SK-MEL-5 (cell line): ENCODE data around the gene DGCR8. TPM values are rescaled to one million over a fixed set of nuclear protein-coding genes. Genes with fewer than 3 reads are reported as not detected.

Experiments
- DNase-seq: peaks from one replicate; pipeline ENCODE4 v3.0.0-alpha.2; 2016; ENCODE audit warnings: low read depth, low spot score
- in situ Hi-C: cut with HindIII; loops from 2 replicates; pipeline ENCODE4 v1.10.0; 2016; ENCODE audit warnings: low sequenced_read_pairs, high pct_unique_total_duplicates, low pct_unique_long_range_greater_than_20kb
- total RNA-seq: library from RNA; depleted of rRNA; stranded (reverse); fragments of >200 nt; shearing (Covaris generic); gene quantifications from 2 replicates; pipeline ENCODE4 v1.2.3, GENCODE V29; 2014

Gene DGCR8
- total RNA-seq, 1 experiment from 2014 or later = 12.4 TPM

DNA sequence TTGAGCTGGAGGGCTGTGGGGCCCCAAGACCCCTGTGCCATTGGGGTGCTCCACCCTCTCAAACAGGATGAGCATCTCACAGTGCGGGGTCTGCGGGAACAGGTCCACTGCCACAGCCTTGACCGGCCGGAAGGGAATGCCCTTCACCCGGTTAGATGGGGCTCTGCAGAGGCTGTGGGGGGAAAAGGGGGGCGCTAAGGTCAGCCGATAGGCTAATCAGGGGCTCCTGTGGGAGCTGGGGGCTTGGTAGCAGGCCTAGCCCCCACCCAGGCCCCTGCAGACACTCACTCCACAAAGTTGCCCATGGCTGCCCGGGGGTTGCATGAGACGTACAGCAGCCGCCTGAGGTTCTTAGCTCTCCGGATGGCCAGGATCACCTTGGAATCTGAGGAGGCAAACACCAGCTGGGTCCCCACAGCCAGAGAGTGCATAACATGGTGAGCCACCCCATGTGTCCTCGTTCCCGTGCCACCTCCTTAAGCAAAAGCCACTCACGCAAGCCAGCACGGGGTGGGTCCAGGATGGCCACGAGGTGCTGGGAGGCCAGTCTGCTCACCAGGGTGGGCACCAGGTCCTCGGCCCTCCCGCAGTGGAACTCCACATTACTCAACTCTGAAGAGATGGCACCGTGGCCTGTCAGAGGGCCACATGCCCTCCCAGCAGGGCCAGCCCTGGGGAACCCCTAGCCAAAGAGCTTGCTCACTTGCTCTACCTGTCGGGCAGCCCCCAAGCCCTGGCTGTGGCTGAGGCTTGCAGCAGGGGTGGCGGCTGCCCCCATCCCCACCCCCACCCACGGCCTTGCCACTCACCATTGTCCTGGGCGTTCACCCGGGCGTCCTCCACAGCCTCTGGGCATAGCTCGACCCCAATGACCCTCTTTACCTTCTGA, 32.8 kb downstream of the DGCR8 start:
- DNase-seq = no peak
- in situ Hi-C loops = no loop called here

DNA sequence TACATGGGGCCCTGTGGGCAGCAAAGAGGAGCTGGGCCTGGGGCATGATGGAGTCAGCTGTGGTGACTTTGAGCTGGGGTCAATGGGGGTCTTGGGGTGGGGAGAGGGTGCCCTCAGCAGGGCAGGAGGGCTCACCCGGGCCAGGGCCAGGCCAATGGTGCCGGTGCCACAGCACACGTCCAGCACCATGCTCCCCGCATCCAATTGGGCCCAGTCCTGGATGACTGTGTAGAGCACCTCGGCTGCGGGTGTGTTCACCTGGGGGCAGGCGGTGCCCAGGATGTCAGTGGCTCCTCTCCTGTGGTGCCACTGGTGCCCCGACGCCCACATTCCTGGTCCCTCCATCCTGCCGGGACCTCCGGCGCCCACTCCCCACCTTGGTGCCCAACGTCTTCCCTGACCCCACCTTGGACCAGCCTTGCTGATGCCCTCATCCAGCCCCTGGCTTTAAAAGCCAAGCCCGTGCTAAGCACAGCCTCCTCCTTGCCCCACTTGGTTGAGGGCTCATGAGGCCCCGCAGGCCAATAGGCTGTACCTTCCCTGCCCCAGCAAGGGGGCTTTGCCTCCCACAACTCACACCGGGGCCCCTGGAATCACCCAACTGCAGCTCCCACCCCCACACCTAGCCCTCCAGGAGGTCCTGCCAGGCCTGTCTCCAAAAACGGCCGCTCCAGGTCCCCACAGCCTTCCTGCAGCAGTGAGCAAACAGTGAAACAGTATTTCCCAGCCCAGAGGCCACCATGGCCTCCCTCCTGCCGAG, 33.7 kb downstream of the DGCR8 start:
- DNase-seq = no peak
- in situ Hi-C loops = no loop called here

DNA sequence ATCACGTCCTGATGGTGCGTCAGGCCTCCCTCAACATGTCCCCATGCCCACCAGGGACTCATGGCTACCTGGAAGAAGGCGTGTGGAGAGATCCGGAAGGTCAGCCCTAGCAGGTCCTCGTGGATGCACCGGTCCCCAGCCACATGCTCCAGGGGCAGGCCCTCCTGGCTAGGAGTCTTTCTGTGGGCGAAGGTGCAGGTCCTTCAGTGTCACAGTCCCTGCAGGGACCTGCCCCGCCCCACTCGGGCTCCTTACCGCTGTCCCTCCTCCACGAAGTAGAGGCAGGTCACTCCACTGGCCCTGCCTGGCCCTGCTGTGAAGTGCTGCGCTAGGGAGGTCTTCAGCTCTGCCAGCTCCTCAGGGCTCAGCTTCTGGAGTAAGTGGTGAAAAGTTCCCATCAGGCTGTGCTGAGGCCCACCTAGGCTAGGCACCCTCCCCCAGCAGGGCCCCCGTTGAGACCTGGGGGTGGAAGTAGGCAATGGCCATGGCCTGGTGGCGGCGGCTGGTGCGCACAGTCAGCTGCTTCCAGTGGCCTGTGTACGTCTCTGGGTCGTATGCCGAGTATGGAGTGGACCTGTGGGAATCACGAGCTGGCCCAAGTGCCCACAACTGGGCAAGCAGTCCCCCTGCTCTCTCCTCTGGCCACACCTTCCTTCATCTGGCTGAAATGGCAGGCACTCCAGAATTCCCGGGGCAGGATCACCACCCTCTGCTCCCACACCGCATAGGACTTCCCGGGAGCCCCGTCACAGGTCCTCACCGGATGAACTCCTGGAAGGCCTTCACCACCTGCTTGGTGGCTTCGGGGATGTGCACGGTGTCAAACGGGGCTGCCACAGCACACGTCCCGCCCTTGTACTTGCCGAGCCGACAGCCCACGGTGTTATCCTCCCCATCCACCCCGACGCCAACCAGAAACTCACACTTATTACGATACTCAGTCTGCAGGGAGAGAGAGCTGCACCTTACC, 34.8 kb downstream of the DGCR8 start:
- in situ Hi-C loops = no loop called here
- DNase-seq = no peak

DNA sequence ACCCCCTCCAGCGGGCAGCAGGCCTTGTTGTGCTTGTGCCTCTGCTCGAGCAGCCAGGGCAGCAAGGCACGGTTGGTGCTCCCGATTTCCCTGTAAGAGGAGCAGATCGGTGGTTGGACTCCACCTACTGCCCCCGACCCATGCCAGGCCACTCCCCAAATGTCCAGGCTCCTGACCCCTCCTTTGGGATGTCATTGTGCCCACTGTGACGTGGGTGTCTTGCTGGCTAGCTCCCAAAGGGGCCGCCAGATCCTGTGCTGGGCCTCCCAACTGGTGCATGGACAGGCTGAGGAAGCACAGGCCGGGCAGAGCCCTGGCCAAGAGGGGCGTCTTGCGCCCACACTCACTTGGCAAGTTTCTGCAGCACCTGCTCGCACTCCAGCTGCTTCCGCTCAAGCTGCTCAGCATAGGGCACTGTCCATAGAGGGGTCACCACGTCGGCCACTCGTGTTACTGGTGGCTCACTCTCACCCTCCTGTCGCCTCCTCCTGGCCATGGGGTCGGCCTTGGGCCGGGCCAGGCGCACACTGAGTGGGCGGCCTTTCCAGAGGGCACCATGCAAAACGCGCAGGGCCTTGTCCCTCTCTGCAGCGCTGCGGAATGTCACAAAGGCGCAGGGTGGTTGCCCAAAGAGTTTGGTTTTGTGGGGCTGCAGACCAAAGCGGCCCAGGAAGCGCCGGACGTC, 35.8 kb downstream of the DGCR8 start, which contains the start of gene RANBP1:
Gene RANBP1 (plus strand): TSS at position 414 of the 685 bp plus-strand sequence. CDS start 81 bp downstream, at position 495.
- no peak for DNase-seq
- in situ Hi-C loops = no loop called here

DNA sequence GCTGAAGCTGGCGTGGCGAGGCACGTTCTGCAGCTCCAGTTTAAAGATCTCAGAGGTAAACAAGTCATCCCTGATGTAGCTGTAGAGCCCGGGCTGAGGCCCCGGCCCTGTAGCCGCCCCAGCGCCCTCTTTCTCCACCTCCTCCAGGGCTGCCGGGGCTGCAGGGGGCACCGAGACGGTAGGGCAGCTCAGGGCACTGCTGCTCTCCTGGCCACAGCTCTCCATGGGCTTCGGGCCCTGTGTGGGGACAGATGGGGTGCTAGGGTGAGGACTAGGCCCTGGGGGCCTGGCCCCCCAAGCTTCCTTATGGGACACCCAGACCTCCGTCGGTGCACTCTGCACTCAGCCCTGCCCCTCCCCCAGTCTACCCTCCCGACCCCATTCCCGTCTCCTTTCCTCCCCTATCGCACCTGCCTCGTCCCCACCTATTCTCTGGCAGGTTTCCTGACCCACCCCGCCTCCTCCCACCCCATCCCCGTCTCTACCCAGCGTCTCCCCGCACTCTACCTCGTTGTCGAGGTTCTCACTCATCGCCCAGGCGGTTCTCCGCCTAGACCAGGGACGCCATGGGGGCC, 36.4 kb downstream of the DGCR8 start:
- in situ Hi-C loops = no loop called here

DNA sequence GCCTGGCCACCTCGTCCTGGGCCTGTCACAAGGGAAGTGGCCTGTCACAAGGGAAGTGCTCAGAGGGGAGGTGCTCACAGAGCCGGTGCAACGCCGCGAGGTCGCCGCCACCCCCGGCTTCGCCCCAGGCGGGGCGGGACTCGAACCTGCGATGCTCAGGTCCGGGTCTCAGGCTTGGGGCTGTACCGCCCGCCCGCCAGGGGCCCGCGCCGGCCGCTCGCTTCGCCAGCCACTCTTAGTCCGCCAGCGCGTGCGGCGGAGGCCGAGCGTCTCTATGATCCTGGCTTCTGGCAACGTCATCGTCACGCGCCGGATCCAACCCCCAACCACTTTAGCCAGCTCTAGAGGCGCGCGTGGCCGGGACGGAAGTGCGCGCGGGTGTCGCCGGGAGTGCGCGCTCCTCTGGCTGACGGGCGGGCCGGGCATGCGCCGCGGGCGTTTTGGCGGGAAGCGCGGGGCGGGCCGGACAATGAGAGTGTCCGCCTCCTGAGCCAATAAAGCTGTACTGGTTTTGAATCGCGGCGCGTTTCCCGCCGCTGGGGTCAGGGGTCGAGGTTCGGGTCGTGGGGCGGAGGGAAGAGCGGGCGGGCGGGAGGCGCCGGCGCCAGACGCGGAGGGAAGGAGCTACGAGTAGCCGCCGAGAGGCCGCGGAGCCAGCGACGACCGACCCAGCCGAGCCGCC, 37.1 kb downstream of the DGCR8 start, which contains the start of gene TRMT2A:
Gene TRMT2A (minus strand): TSS at position 276 of the 682 bp plus-strand sequence. CDS start 320 bp downstream, outside the sequence.
- DNase-seq = peak; percentile 98
- in situ Hi-C loops = no loop called here

More for the DNA sequence above, 36.4 kb downstream of the DGCR8 start:
- DNase-seq = no peak

DNA sequence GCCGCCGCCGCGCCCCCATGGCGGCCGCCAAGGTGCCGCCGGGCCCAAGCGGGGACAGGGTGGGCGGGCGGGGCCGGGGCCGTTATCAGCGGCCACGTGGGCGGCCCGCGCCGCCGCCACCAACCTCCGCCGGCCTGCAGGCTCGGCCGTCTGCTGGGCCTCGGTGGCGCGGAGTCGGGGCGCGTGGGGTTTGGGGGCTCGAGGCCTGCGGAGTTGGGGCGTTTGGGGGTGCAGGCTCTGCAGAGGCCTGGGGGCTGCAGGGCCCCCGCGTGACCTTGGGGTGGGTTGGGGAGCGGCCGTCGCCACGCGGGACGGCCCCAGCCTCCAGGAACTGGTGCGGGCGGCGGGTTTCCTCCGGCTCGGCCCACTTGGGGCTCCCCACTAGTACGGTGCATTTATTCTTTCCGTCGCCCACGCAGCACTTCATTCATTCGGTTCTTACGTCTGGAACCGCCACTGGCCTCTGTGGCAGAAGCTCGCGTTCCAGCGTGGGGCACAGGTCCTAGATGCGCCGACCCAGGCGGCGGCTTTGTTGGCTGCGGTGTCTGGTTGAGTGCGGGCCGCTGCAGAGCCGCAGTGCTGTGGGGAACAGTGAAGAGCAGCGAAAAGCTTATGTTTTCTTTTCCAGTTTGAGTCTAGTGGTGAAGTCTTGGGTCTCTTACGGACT, 37.7 kb downstream of the DGCR8 start:
- no peak for DNase-seq
- in situ Hi-C loops = no loop called here

DNA sequence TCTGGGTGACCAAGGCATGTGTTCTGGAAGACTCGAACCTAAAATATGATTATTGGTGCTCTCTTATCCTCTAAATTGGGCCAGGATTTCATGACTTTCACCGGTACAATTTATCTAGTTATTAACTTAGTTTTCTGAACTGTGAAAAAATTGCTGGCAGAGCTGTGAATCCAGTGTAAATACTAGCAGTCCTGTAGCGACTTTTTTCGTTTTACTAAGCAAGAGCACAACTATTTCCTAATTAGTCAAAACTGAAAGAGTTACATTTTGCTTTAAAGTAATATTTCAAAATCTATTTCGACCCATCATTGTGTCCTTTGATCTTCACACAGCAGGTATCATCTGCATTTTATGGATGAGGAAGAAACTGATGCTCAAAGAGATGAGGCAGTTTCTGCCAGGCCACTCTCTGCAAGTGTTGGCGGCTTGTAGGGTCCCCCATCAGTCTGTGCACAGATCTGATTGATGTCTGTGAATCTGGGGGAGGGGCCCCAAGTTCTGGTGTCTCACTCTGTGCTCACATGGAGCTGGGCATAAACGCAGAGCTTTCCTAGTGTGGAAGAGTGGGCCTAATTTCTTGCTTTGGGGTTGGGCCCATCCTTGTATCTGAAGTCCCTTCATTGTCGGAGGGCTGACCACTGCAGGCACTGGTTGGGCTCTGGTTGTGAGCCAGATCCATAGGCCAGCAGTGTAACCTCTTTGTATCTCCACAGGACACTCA, 38.4 kb downstream of the DGCR8 start:
- in situ Hi-C loops = no loop called here
- DNase-seq = no peak

DNA sequence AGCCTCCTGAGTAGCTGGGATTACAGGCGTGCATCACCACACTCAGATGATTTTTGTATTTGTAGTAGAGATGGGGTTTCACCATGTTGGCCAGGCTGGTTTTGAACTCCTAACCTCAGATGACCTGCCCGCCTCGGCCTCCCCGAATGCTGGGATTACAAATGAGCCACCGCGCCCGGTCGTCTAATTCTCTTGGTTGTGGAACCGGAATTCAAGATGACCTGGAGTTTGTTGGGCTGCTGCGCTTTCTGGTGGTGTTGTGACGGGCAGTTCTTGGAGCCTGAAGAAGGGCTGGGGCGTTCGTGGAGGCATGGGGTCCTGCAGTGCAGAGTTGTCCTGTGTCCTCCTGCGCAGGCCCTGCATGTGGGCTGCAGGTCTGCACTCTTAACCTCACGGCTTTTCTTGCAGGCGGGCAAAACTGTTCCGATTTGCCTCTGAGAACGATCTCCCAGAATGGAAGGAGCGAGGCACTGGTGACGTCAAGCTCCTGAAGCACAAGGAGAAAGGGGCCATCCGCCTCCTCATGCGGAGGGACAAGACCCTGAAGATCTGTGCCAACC, 41.9 kb downstream of the DGCR8 start:
- DNase-seq = no peak
- in situ Hi-C loops = no loop called here

DNA sequence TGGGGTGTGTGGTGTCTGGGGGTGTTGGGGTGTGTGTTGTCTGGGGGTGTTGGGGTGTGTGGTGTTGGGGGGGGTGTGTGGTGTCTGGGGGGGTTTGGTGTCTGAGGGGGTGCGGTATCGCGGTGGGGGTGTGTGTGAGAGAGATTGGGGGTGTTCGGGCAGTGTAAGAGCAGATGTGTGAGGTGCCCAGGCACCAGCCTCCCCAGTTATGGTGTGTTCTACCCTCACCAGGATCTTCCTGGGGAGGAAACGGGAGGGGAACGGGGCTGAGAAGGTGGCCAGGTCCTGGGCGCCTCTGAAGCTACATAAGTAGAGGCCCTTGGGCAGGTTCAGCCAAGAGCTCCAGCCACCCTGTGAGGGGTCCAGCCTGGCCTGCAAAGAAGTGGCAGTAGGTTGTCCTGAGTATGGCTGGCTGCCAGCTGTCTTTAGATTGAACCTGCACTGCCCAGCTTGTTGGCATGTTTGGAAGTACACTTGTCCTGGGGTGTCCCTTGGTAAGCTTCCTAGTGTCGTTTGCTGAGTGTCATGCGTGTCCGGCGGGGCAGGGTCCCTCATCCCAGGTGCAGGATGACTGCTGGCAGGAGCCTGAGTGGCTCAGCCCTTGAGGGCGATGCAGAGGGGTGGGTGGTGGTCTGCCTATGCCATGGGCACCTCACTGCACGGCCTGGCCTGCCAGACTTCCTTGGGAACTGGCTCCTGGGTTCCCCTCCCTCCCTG, 43.5 kb downstream of the DGCR8 start:
- DNase-seq = no peak
- in situ Hi-C loops = no loop called here

DNA sequence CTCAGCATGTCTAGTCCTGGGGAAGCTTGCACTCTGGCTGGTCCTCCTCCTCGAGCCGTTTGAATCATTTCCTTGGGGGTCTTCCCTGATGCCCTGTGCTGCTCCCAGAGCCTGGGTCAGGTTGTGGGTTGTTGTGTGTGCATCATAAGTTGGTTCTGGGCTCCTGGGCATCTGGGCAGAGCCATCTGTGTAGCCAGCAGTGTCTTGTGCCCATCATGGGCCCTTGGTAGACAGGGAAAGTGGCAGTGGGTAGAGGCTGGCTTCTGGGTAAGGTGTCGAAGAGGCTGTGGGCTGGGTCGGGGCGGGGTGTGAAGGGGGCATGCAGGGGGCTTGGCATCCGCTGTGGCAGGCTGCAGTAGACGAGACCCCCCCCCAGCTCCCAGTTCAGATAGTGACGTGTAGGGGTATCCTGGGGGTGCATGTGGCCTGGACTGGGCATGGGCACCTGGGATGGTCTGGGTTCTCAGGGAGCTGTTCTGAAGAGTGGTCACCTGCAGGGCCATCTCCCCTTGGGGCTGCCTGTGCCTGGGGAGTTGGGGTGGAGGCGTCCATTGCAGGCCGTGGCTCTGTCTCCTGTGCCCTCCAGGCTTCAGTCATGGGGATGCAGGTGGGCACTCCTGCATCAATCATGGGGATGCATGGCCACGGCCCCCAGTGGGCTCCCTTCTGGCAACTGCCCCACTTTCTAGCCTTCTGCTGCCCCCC, 44.2 kb downstream of the DGCR8 start:
- DNase-seq = no peak
- in situ Hi-C loops = no loop called here

DNA sequence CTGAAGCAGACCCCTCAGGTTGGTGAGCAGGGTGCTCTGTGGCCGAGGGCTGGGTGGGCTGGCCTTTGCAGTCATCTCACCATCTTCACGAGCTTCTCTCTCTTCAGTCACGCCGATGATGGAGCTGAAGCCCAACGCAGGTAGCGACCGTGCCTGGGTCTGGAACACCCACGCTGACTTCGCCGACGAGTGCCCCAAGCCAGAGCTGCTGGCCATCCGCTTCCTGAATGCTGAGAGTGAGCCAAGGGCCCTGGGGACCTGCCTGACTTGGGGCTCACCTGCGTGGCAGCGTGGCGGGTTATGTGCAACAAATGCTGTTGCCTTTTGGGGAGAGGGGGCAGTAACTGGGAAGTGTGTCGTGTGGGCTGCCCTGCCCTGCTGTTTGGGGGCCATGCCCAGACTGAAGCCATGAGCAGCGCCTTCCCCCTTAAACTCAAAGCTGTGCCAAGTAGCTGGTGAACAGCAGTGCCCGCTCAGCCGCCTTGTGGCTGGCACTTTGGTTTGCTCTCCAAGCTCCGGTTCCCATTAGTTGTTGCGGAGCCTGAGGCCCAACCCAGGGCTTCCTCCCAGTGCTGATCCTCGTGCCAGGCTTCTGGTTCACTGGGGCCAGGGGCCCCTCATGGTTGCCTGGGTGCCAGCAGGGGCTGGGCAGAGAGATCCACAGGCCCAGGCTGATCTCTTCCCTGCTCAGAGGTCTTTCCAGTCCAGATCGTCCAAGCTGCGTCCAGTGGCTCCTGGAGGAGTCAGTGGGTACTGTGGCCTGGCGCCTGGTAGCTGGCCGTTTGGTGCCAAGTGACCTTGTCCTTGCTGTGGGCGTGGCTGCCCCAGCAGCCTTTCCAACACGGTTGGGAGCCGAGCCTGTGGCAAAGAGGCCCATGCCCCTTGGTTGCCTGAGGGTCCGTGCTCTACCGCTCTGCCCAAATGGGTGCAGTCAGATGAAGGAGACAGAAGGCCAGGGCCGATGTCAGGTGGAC, 45.4 kb downstream of the DGCR8 start:
- in situ Hi-C loops = no loop called here

More for the DNA sequence above, 45.4 kb downstream of the DGCR8 start:
- DNase-seq = no peak
